MCF 10A (cell line): Measurements from ENCODE around the gene KRT12. TPM values are rescaled to one million over a fixed set of nuclear protein-coding genes. Genes with fewer than 3 reads are reported as not detected.

Source experiments
- BruUV-seq: library from RNA; stranded (reverse); fragments of 400-500 nt; replicated peaks from 2 replicates; lab custom pipeline; 2021; lab: Mats Ljungman, UMichigan
- CTCF ChIA-PET: fragments of 300-600 bp; sonication (Branson Sonifier 250); formaldehyde crosslinking; extraction: SDS; loops from one replicate; lab custom pipeline; 2021; ENCODE audit warnings: antibody characterized with exemption, inconsistent platforms; lab: Yijun Ruan, JAX
- POLR2A ChIA-PET: fragments of 300-600, 350-650 bp; sonication (Branson Sonifier 250); formaldehyde crosslinking; extraction: SDS; loops from one replicate; lab custom pipeline; 2020; ENCODE audit warnings: antibody characterized with exemption, inconsistent platforms; lab: Yijun Ruan, JAX
- DNase-seq: peaks from one replicate; pipeline ENCODE4 v3.0.0-alpha.2; 2018; ENCODE audit not compliant: unreplicated experiment
- H3K27ac Mint-ChIP-seq: one replicate; pipeline ENCODE4 v1.8.0; 2022; ENCODE audit warnings: mild to moderate bottlenecking, low read depth, mixed read lengths; ENCODE audit not compliant: unreplicated experiment
- H3K27me3 Mint-ChIP-seq: one replicate; pipeline ENCODE4 v1.8.0; 2022; ENCODE audit warnings: mixed read lengths; ENCODE audit not compliant: insufficient read depth, unreplicated experiment
- H3K36me3 Mint-ChIP-seq: one replicate; pipeline ENCODE4 v1.8.0; 2022; ENCODE audit warnings: mild to moderate bottlenecking, moderate library complexity, mixed read lengths; ENCODE audit not compliant: insufficient read depth, unreplicated experiment
- H3K4me1 Mint-ChIP-seq: one replicate; pipeline ENCODE4 v1.8.0; 2022; ENCODE audit warnings: mixed read lengths; ENCODE audit not compliant: insufficient read depth, unreplicated experiment
- H3K4me3 Mint-ChIP-seq: one replicate; pipeline ENCODE4 v1.8.0; 2022; ENCODE audit warnings: mild to moderate bottlenecking, moderate library complexity, mixed read lengths; ENCODE audit not compliant: unreplicated experiment
- H3K9me3 Mint-ChIP-seq: one replicate; pipeline ENCODE4 v1.8.0; 2022; ENCODE audit warnings: mixed read lengths; ENCODE audit not compliant: unreplicated experiment
- CTCF ChIP-seq: fragments of 200-600 bp; IDR thresholded peaks from one replicate; pipeline ENCODE4 v1.8.0; 2022; ENCODE audit warnings: antibody characterized with exemption, mild to moderate bottlenecking; ENCODE audit not compliant: unreplicated experiment
- intact Hi-C: fragments of 100-400 bp; cut with micrococcal nuclease; formaldehyde crosslinking; loops from 2 replicates; pipeline ENCODE4 v1.14.1; 2022
- total RNA-seq: library from RNA; stranded (reverse); gene quantifications from 2 replicates; pipeline ENCODE4 v1.2.3, GENCODE V29; 2022

Gene KRT12
- total RNA-seq, 1 experiment from 2014 or later = not detected

- Mint-ChIP-seq H3K4me3 (no peak overlapping the region), H3K4me1 (peaks cover 16% of the 10 kb centered on the region), H3K27me3 (no peaks in the 10 kb centered on the region), H3K9me3 (no peaks in the 10 kb centered on the region), H3K36me3 (no peaks in the 10 kb centered on the region), H3K27ac (peak overlapping the region; percentile 98)
- no TSS peak for BruUV-seq
- TF ChIP-seq CTCF = no peak
- DNase-seq = peak; percentile 87
- POLR2A ChIA-PET = interaction anchor here (0.6 to 3.0 kb wide), 8 partner anchors 37 to 766 kb away, joined by 3 to 12 read pairs (median 3); no protein-coding TSS in a partner anchor
- CTCF ChIA-PET = interaction anchor here (0.7 to 4.3 kb wide), 5 partner anchors 58 to 752 kb away, joined by 3 to 27 read pairs (median 5); no protein-coding TSS in a partner anchor
- intact Hi-C loops = loop anchor here (10.0 kb wide), 1 partner anchor 150 kb away; the partner anchor contains the start of genes KRTAP2-3 and KRTAP2-4
Observed at GRCh38 chr17:40915199-40915661, 48.2 kb upstream of the KRT12 start.

DNA sequence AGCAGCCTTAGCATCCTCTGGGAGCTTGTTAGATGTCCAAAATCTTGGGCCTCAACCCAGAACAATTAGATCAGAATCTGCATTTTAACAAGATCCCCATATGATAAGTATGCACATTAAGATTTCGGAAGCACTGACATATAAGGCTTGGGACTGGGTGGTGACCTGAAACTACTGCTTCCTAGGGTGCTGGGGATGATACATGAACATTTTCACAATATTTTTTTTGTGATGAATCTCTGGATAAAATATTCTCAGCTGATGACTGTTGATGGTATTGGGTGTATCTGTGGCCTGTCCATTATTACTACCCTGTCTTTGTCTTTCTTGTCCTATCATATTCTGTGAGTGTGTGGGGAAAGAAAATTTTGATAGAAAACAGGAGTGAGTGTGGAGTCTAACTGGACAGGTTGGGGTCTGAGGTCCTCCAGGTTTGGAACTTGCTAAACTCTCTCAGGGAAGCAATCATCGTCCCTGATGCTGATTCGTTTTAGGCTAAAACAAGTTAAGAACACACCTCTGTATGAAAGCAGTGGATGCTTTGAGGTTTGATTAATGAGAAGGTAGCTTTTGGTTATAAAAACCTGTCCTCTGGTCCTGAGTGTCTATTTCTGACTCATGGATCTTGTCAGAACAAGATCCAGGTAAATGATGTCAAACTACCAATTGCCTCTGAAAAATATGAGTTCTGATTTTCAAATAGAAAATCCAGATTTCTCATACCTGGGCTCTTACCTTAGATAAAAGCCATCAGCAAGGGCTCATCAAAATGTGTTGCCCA lies 47.2 kb upstream of the KRT12 start:
- no peak for TF ChIP-seq CTCF

GRCh38 chr17:40912486-40913210 lies 45.6 kb upstream of the KRT12 start:
- H3K27ac Mint-ChIP-seq = no peak overlapping the region
- H3K9me3 Mint-ChIP-seq = no peaks in the 10 kb centered on the region
- intact Hi-C loops = loop anchor here (10.0 kb wide), 1 partner anchor 152 kb away; the partner anchor contains the start of genes KRTAP2-3 and KRTAP2-4
- no peaks in the 10 kb centered on the region for H3K27me3 Mint-ChIP-seq
- no peaks in the 10 kb centered on the region for H3K36me3 Mint-ChIP-seq
- POLR2A ChIA-PET = interaction anchor here (0.8 to 3.0 kb wide), 3 partner anchors 410 to 738 kb away, joined by 3 to 12 read pairs (median 3); no protein-coding TSS in a partner anchor
- TF ChIP-seq CTCF = no peak
- BruUV-seq = no TSS peak
- CTCF ChIA-PET = interaction anchor here (0.5 to 4.3 kb wide), 11 partner anchors 103 to 776 kb away, joined by 3 to 27 read pairs (median 3); no protein-coding TSS in a partner anchor
- H3K4me1 Mint-ChIP-seq = peaks cover 23% of the 10 kb centered on the region
- DNase-seq = no peak
- no peak overlapping the region for H3K4me3 Mint-ChIP-seq

More for the DNA sequence above, 47.2 kb upstream of the KRT12 start:
- DNase-seq = no peak
- peaks cover 23% of the 10 kb centered on the region for H3K4me1 Mint-ChIP-seq
- intact Hi-C loops = loop anchor here (10.0 kb wide), 1 partner anchor 151 kb away; the partner anchor contains the start of genes KRTAP2-3 and KRTAP2-4
- H3K27ac Mint-ChIP-seq = no peak overlapping the region
- H3K9me3 Mint-ChIP-seq = no peaks in the 10 kb centered on the region
- no peaks in the 10 kb centered on the region for H3K27me3 Mint-ChIP-seq
- H3K4me3 Mint-ChIP-seq = no peak overlapping the region
- no TSS peak for BruUV-seq
- ChIA-PET CTCF (interaction anchor here (0.6 to 4.3 kb wide), 5 partner anchors 57 to 734 kb away, joined by 3 to 27 read pairs (median 5); no protein-coding TSS in a partner anchor), POLR2A (interaction anchor here (0.6 to 3.0 kb wide), 3 partner anchors 41 to 634 kb away, joined by 3 to 12 read pairs (median 4); no protein-coding TSS in a partner anchor)
- no peaks in the 10 kb centered on the region for H3K36me3 Mint-ChIP-seq
